Neural progenitor cell (in vitro differentiated cells): ENCODE data around the gene ACBD3. TPM values are rescaled to one million over a fixed set of nuclear protein-coding genes. Genes with fewer than 3 reads are reported as not detected.

Experiments
- DNase-seq: peaks from one replicate; pipeline ENCODE4 v3.0.0-alpha.2; 2016; ENCODE audit warnings: low spot score
- H2AFZ ChIP-seq: fragments of 200-600 bp; sonication (generic); replicated peaks from 2 replicates; pipeline ENCODE4 v1.6.1; 2016; ENCODE audit warnings: antibody characterized with exemption
- H3F3A ChIP-seq: fragments of 200-600 bp; sonication (generic); 2 replicates; pipeline ENCODE4 v1.6.1; 2016; ENCODE audit warnings: antibody characterized with exemption, low read depth
- H3K27ac ChIP-seq: fragments of 200-600 bp; sonication (generic); 2 replicates; pipeline ENCODE4 v1.5.1; 2016; ENCODE audit warnings: mild to moderate bottlenecking
- H3K27me3 ChIP-seq: fragments of 200-600 bp; sonication (generic); 2 replicates; pipeline ENCODE4 v1.6.1; 2016; ENCODE audit warnings: mild to moderate bottlenecking, moderate library complexity
- H3K36me3 ChIP-seq: fragments of 200-600 bp; sonication (generic); 2 replicates; pipeline ENCODE4 v1.5.1; 2016
- H3K4me1 ChIP-seq: fragments of 200-600 bp; sonication (generic); 2 replicates; pipeline ENCODE4 v1.6.1; 2016; ENCODE audit warnings: mixed run types
- H3K4me2 ChIP-seq: fragments of 200-600 bp; sonication (generic); 2 replicates; pipeline ENCODE4 v1.6.1; 2016
- H3K4me3 ChIP-seq: fragments of 200-600 bp; sonication (generic); 2 replicates; pipeline ENCODE4 v1.5.1; 2016
- H3K79me2 ChIP-seq: fragments of 200-600 bp; sonication (generic); 2 replicates; pipeline ENCODE4 v1.6.1; 2016; ENCODE audit warnings: low read depth
- H3K9ac ChIP-seq: fragments of 200-600 bp; sonication (generic); 2 replicates; pipeline ENCODE4 v1.6.1; 2016
- H3K9me3 ChIP-seq: fragments of 200-600 bp; sonication (generic); 2 replicates; pipeline ENCODE4 v1.5.1; 2016; ENCODE audit warnings: low read depth
- H4K20me1 ChIP-seq: fragments of 200-600 bp; sonication (generic); 2 replicates; pipeline ENCODE4 v1.6.1; 2016; ENCODE audit warnings: low read depth
- H3K27ac Mint-ChIP-seq: 3 replicates; pipeline ENCODE4 v1.8.0; 2021; ENCODE audit warnings: mixed read lengths
- H3K27me3 Mint-ChIP-seq: 2 replicates; pipeline ENCODE4 v1.8.0; 2022; ENCODE audit warnings: low read depth, mild to moderate bottlenecking, inconsistent platforms, moderate library complexity, mixed read lengths; ENCODE audit not compliant: insufficient read depth
- H3K36me3 Mint-ChIP-seq: 3 replicates; pipeline ENCODE4 v1.8.0; 2021; ENCODE audit warnings: mixed read lengths
- H3K4me1 Mint-ChIP-seq: 3 replicates; pipeline ENCODE4 v1.8.0; 2021; ENCODE audit warnings: mixed read lengths
- H3K4me3 Mint-ChIP-seq: 3 replicates; pipeline ENCODE4 v1.8.0; 2021; ENCODE audit warnings: mild to moderate bottlenecking, moderate library complexity, mixed read lengths
- H3K9me3 Mint-ChIP-seq: 3 replicates; pipeline ENCODE4 v1.8.0; 2020; ENCODE audit warnings: mixed read lengths
- EZH2 ChIP-seq: fragments of 200-600 bp; sonication (generic); IDR thresholded peaks from 2 replicates; pipeline ENCODE4 v1.6.1; 2017; ENCODE audit warnings: antibody characterized with exemption, mild to moderate bottlenecking, moderate library complexity
- EZH2phosphoT487 ChIP-seq: fragments of 200-600 bp; sonication (generic); IDR thresholded peaks from 2 replicates; pipeline ENCODE4 v1.6.1; 2017; ENCODE audit warnings: antibody characterized with exemption
- total RNA-seq: library from RNA; depleted of rRNA; stranded (reverse); fragments of >200 nt; gene quantifications from 2 replicates; pipeline ENCODE4 v1.2.3, GENCODE V29; 2015; ENCODE audit warnings: low replicate concordance
- TF ChIP-seq, protein P1 (sequence below): fragments of 200-600 bp; sonication (generic); IDR thresholded peaks from 2 replicates; pipeline ENCODE4 v1.5.1; 2017; ENCODE audit warnings: antibody characterized with exemption, mild to moderate bottlenecking

Gene ACBD3
- total RNA-seq, 1 donor from 2014 or later: 32.3 TPM

DNA sequence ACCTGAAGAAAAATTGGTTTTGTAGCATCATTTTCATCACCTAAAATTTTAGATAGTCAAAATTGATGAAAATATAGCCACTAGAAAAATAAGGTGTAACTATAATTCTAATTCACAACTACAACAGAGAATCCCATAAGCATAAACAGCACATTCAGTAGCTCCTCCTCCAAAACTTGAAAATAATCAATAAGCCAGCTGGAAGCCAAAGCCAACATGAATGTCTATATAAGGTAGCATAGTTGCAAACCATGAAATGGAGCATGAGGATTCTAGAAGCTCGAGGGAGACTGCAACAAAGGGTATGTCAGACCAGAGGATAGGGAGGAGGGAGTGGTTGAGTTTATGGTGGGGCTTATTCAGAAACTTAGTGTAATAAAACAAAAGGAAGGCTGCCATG, 22.4 kb downstream of the ACBD3 start:
- no peaks in the 10 kb centered on the region for H3K27me3 Mint-ChIP-seq
- H2AFZ ChIP-seq: no peak overlapping the region
- H3K9me3 Mint-ChIP-seq: no peaks in the 10 kb centered on the region
- H3K9me3 ChIP-seq: no peaks in the 10 kb centered on the region
- no peak overlapping the region for H3K9ac ChIP-seq
- H3K36me3 ChIP-seq: peaks cover 8% of the 10 kb centered on the region
- H3K27ac ChIP-seq: no peak overlapping the region
- H3K4me3 Mint-ChIP-seq: no peak overlapping the region
- H3F3A ChIP-seq: no peaks in the 10 kb centered on the region
- no peak overlapping the region for H3K27ac Mint-ChIP-seq
- peaks cover 15% of the 10 kb centered on the region for H3K79me2 ChIP-seq
- H3K4me1 ChIP-seq: no peaks in the 10 kb centered on the region
- TF ChIP-seq, protein P1, sequence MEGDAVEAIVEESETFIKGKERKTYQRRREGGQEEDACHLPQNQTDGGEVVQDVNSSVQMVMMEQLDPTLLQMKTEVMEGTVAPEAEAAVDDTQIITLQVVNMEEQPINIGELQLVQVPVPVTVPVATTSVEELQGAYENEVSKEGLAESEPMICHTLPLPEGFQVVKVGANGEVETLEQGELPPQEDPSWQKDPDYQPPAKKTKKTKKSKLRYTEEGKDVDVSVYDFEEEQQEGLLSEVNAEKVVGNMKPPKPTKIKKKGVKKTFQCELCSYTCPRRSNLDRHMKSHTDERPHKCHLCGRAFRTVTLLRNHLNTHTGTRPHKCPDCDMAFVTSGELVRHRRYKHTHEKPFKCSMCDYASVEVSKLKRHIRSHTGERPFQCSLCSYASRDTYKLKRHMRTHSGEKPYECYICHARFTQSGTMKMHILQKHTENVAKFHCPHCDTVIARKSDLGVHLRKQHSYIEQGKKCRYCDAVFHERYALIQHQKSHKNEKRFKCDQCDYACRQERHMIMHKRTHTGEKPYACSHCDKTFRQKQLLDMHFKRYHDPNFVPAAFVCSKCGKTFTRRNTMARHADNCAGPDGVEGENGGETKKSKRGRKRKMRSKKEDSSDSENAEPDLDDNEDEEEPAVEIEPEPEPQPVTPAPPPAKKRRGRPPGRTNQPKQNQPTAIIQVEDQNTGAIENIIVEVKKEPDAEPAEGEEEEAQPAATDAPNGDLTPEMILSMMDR: no peak
- TF ChIP-seq EZH2 (no peak), EZH2phosphoT487 (no peak)
- H3K4me3 ChIP-seq: no peak overlapping the region
- DNase-seq: no peak
- H4K20me1 ChIP-seq: peaks cover 9% of the 10 kb centered on the region
- no peaks in the 10 kb centered on the region for H3K27me3 ChIP-seq
- H3K4me2 ChIP-seq: no peak overlapping the region
- peaks cover 22% of the 10 kb centered on the region for H3K36me3 Mint-ChIP-seq
- H3K4me1 Mint-ChIP-seq: no peaks in the 10 kb centered on the region

DNA sequence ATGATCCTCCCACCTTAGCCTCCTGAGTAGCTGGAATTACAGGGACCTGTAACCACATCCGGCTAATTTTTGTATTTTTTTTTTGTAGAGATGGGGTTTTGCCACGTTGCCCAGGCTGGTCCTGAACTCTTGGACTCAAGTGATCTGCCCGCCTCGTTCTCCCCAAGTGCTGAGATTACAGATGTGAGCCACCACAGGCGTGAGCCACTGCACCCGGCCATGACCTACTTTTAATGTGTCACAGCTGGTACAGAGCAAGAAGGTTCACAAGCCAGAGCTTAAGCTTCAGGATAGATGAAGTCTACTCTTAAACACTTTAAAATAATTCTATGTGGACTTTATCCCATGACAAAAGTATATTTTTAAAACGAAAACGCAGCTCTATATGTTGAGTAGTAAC, 23.6 kb downstream of the ACBD3 start:
- H3K9ac ChIP-seq: no peak overlapping the region
- no peak overlapping the region for H2AFZ ChIP-seq
- peaks cover 8% of the 10 kb centered on the region for H3K36me3 ChIP-seq
- peaks cover 9% of the 10 kb centered on the region for H4K20me1 ChIP-seq
- no peaks in the 10 kb centered on the region for H3K27me3 Mint-ChIP-seq
- H3K4me1 ChIP-seq: no peaks in the 10 kb centered on the region
- H3K4me2 ChIP-seq: no peak overlapping the region
- H3K4me3 Mint-ChIP-seq: no peak overlapping the region
- TF ChIP-seq, protein P1: no peak
- TF ChIP-seq EZH2phosphoT487 (no peak), EZH2 (no peak)
- H3K4me1 Mint-ChIP-seq: no peaks in the 10 kb centered on the region
- peaks cover 9% of the 10 kb centered on the region for H3K79me2 ChIP-seq
- H3K4me3 ChIP-seq: no peak overlapping the region
- no peaks in the 10 kb centered on the region for H3K9me3 Mint-ChIP-seq
- peaks cover 28% of the 10 kb centered on the region for H3K36me3 Mint-ChIP-seq
- no peaks in the 10 kb centered on the region for H3K9me3 ChIP-seq
- H3K27ac Mint-ChIP-seq: no peak overlapping the region
- H3K27me3 ChIP-seq: no peaks in the 10 kb centered on the region
- no peak overlapping the region for H3K27ac ChIP-seq
- H3F3A ChIP-seq: no peaks in the 10 kb centered on the region
- no peak for DNase-seq

DNA sequence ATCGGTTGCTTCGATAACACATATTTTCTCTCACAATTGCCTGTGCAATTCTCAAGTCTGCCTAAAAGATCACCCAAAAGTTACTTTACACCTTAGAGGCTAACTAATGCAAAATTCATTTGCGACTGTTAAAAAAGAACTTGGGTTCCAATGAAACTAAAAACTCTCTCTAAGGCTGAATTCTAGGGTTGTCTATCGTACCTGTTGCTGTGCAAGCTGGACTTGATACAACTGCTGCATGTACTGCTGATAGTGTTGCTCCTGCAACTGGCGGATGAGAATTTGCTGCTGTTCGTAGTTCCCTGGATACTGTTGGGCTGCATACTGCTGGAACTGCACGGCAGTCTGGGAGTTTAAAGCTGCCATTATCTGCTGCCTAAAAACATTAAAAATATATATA, 27.6 kb downstream of the ACBD3 start:
- no peaks in the 10 kb centered on the region for H3K9me3 Mint-ChIP-seq
- Histone ChIP-seq H3K9ac (no peak overlapping the region), H3F3A (no peaks in the 10 kb centered on the region), H3K79me2 (no peaks in the 10 kb centered on the region), H4K20me1 (no peaks in the 10 kb centered on the region), H3K9me3 (no peaks in the 10 kb centered on the region), H3K36me3 (peaks cover 22% of the 10 kb centered on the region), H3K4me2 (no peak overlapping the region), H3K27me3 (no peaks in the 10 kb centered on the region), H3K4me3 (no peak overlapping the region), H3K27ac (no peak overlapping the region), H2AFZ (no peak overlapping the region), H3K4me1 (no peaks in the 10 kb centered on the region)
- H3K36me3 Mint-ChIP-seq: peaks cover 30% of the 10 kb centered on the region
- H3K4me3 Mint-ChIP-seq: no peak overlapping the region
- H3K4me1 Mint-ChIP-seq: no peaks in the 10 kb centered on the region
- TF ChIP-seq, protein P1: no peak
- TF ChIP-seq EZH2 (no peak), EZH2phosphoT487 (no peak)
- no peak for DNase-seq
- peaks cover 3% of the 10 kb centered on the region for H3K27me3 Mint-ChIP-seq
- H3K27ac Mint-ChIP-seq: no peak overlapping the region
